PC-9 (cell line): ENCODE results near the gene ZFAND4. TPM values are rescaled to one million over a fixed set of nuclear protein-coding genes. Genes with fewer than 3 reads are reported as not detected.

Experiments used
- BruUV-seq: library from RNA; stranded (reverse); fragments of 400-500 nt; replicated peaks from 2 replicates; lab custom pipeline; 2021; lab: Mats Ljungman, UMichigan
- CTCF ChIA-PET: fragments of 300-600 bp; sonication (Branson Sonifier 250); formaldehyde crosslinking; loops from one replicate; lab custom pipeline; 2022; ENCODE audit warnings: antibody characterized with exemption; lab: Charles Lee
- POLR2A ChIA-PET: fragments of 300-600 bp; sonication (Branson Sonifier 250); formaldehyde crosslinking; loops from one replicate; lab custom pipeline; 2022; ENCODE audit warnings: antibody characterized with exemption; ENCODE audit not compliant: unreplicated experiment; lab: Charles Lee
- DNase-seq, 2 experiments: peaks; one replicate each; pipeline versions ENCODE4 v3.0.0 to v3.0.0-alpha.2; 2015 to 2022; ENCODE audit warnings: mixed read lengths in 1 of 2
- H2AFZ ChIP-seq: fragments of 200-600 bp; sonication (generic); 2 replicates; pipeline ENCODE4 v1.8.1; 2017; ENCODE audit warnings: antibody characterized with exemption
- H3F3A ChIP-seq: fragments of 200-600 bp; sonication (generic); 2 replicates; pipeline ENCODE4 v1.8.1; 2017; ENCODE audit warnings: antibody characterized with exemption, mild to moderate bottlenecking, low read depth; ENCODE audit not compliant: insufficient read depth
- H3K27ac ChIP-seq: fragments of 200-600 bp; sonication (generic); 2 replicates; pipeline ENCODE4 v1.6.1; 2016; ENCODE audit warnings: mixed run types
- H3K27me3 ChIP-seq: fragments of 200-600 bp; sonication (generic); 2 replicates; pipeline ENCODE4 v1.6.1; 2016; ENCODE audit warnings: low read depth, mixed run types; ENCODE audit not compliant: insufficient read depth
- H3K36me3 ChIP-seq: fragments of 200-600 bp; sonication (generic); 2 replicates; pipeline ENCODE4 v1.6.1; 2016; ENCODE audit warnings: low read depth, mixed run types
- H3K4me1 ChIP-seq: fragments of 200-600 bp; sonication (generic); replicated peaks from 2 replicates; pipeline ENCODE4 v1.6.1; 2016; ENCODE audit warnings: mixed run types; ENCODE audit not compliant: insufficient read depth
- H3K4me2 ChIP-seq: fragments of 200-600 bp; sonication (generic); 2 replicates; pipeline ENCODE4 v1.6.1; 2017; ENCODE audit warnings: mixed run types
- H3K4me3 ChIP-seq: fragments of 200-600 bp; sonication (generic); 2 replicates; pipeline ENCODE4 v1.6.1; 2016; ENCODE audit warnings: mixed run types
- H3K79me2 ChIP-seq: fragments of 200-600 bp; sonication (generic); 2 replicates; pipeline ENCODE4 v1.6.1; 2017; ENCODE audit warnings: low read depth, mixed run types
- H3K9me2 ChIP-seq: fragments of 200-600 bp; sonication (generic); 2 replicates; pipeline ENCODE4 v1.8.1; 2017; ENCODE audit warnings: mild to moderate bottlenecking; ENCODE audit not compliant: insufficient read depth
- H3K9me3 ChIP-seq: fragments of 200-600 bp; sonication (generic); 2 replicates; pipeline ENCODE4 v1.8.1; 2016; ENCODE audit warnings: low read depth; ENCODE audit not compliant: insufficient read depth
- H4K20me1 ChIP-seq: fragments of 200-600 bp; sonication (generic); 2 replicates; pipeline ENCODE4 v1.8.1; 2017; ENCODE audit not compliant: insufficient read depth
- CTCF ChIP-seq: fragments of 200-600 bp; sonication (generic); conservative IDR thresholded peaks from 2 replicates; pipeline ENCODE4 v1.6.1; 2017; ENCODE audit warnings: mixed run types, antibody characterized with exemption, mild to moderate bottlenecking, moderate library complexity
- EZH2 ChIP-seq: fragments of 200-600 bp; sonication (generic); IDR thresholded peaks from 2 replicates; pipeline ENCODE4 v1.8.0; 2017; ENCODE audit warnings: antibody characterized with exemption, low read depth
- intact Hi-C: fragments of 100-400 bp; cut with micrococcal nuclease; formaldehyde crosslinking; loops from one replicate; pipeline ENCODE4 v1.10.0; 2022; ENCODE audit not compliant: unreplicated experiment
- total RNA-seq: library from RNA; stranded (reverse); gene quantifications from 2 replicates; pipeline ENCODE4 v1.2.3, GENCODE V29; 2021

The ZFAND4 gene
- total RNA-seq, 1 experiment from 2014 or later = 4.4 TPM

- H4K20me1 ChIP-seq = no peaks in the 10 kb centered on the region
- no peak overlapping the region for H2AFZ ChIP-seq
- no peak overlapping the region for H3K27ac ChIP-seq
- H3K79me2 ChIP-seq = no peaks in the 10 kb centered on the region
- ChIA-PET CTCF (no interaction called here), POLR2A (no interaction called here)
- H3K4me3 ChIP-seq = no peak overlapping the region
- no peaks in the 10 kb centered on the region for H3K36me3 ChIP-seq
- H3F3A ChIP-seq = no peaks in the 10 kb centered on the region
- H3K27me3 ChIP-seq = no peaks in the 10 kb centered on the region
- no peak for DNase-seq
- peaks cover 7% of the 10 kb centered on the region; the same call in 1 of the 2 replicates for H3K9me2 ChIP-seq
- H3K9me3 ChIP-seq = no peaks in the 10 kb centered on the region
- TF ChIP-seq EZH2 (no peak), CTCF (no peak)
- intact Hi-C loops = no loop called here
- no peak overlapping the region for H3K4me2 ChIP-seq
- no TSS peak for BruUV-seq
- H3K4me1 ChIP-seq = no peaks in the 10 kb centered on the region
Measured at GRCh38 chr10:45653454-45653853, 19.1 kb downstream of the ZFAND4 start.

- Histone ChIP-seq H3K36me3 (no peaks in the 10 kb centered on the region), H3K79me2 (no peaks in the 10 kb centered on the region), H3K9me3 (no peaks in the 10 kb centered on the region), H3K4me2 (no peak overlapping the region), H3F3A (no peaks in the 10 kb centered on the region), H3K4me3 (no peak overlapping the region), H3K9me2 (peaks cover 7% of the 10 kb centered on the region; the same call in 1 of the 2 replicates), H2AFZ (no peak overlapping the region), H3K27ac (no peak overlapping the region), H3K27me3 (no peaks in the 10 kb centered on the region), H4K20me1 (no peaks in the 10 kb centered on the region), H3K4me1 (no peaks in the 10 kb centered on the region)
- DNase-seq = no peak
- BruUV-seq = no TSS peak
- POLR2A ChIA-PET = no interaction called here
- CTCF ChIA-PET = interaction anchor here (0.6 kb wide), 1 partner anchor 268 kb away, joined by 3 read pairs; no protein-coding TSS in a partner anchor
- intact Hi-C loops = no loop called here
- TF ChIP-seq EZH2 (no peak), CTCF (no peak)
Measured at GRCh38 chr10:45652511-45652910, 20.1 kb downstream of the ZFAND4 start.

DNA sequence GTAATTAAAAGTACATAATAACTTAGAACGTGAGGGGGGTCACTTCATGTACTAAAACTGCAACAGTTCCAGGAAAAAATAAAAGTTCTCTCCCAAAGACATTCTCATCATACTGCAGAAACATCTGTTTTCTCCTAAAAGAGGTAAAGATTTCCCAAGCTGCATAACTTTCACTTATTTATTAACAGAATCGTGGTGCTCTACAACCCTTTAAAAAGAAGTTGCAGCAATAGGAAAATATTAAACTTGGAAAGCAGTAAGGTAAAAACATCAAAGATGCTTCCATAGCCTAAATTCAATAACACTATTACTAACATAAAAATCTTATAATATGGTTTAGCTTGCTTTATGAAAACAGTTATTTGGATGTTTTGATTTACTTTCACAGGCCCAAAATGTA, 23.3 kb downstream of the ZFAND4 start:
- H3K4me2 ChIP-seq = no peak overlapping the region
- ChIA-PET CTCF (no interaction called here), POLR2A (no interaction called here)
- no peak overlapping the region for H3K27ac ChIP-seq
- no peaks in the 10 kb centered on the region for H3K9me3 ChIP-seq
- no peaks in the 10 kb centered on the region for H3F3A ChIP-seq
- no peaks in the 10 kb centered on the region for H3K79me2 ChIP-seq
- H3K27me3 ChIP-seq = no peaks in the 10 kb centered on the region
- no peak for DNase-seq
- H3K4me1 ChIP-seq = no peaks in the 10 kb centered on the region
- H3K4me3 ChIP-seq = no peak overlapping the region
- no peaks in the 10 kb centered on the region for H3K36me3 ChIP-seq
- H2AFZ ChIP-seq = no peak overlapping the region
- intact Hi-C loops = no loop called here
- peaks cover 7% of the 10 kb centered on the region; the same call in 1 of the 2 replicates for H3K9me2 ChIP-seq
- TF ChIP-seq EZH2 (no peak), CTCF (no peak)
- no TSS peak for BruUV-seq
- H4K20me1 ChIP-seq = no peaks in the 10 kb centered on the region
